IMR-90 (cell line): ENCODE results near the gene TMPRSS7.

Source experiments
- BHLHE40 ChIP-seq: fragments of 150-350 bp; IDR thresholded peaks from 2 replicates; pipeline ENCODE4 v1.6.1; 2016; ENCODE audit warnings: mild to moderate bottlenecking, low read depth, low read length
- CEBPB ChIP-seq: IDR thresholded peaks from 2 replicates; pipeline ENCODE4 v1.6.1; 2012; ENCODE audit warnings: low read depth, low read length, improper control_type of control experiment
- CHD1 ChIP-seq: IDR thresholded peaks from 2 replicates; pipeline ENCODE4 v1.6.1; 2012; ENCODE audit warnings: low read depth, low read length, improper control_type of control experiment
- FOS ChIP-seq: fragments of 150-350 bp; IDR thresholded peaks from 2 replicates; pipeline ENCODE4 v1.6.1; 2016; ENCODE audit warnings: low read depth, low read length
- MAFK ChIP-seq: IDR thresholded peaks from 2 replicates; pipeline ENCODE4 v1.6.1; 2012; ENCODE audit warnings: low read depth, low read length, improper control_type of control experiment
- POLR2A ChIP-seq: IDR thresholded peaks from 2 replicates; pipeline ENCODE4 v1.6.1; 2012; ENCODE audit warnings: mild to moderate bottlenecking, low read depth, low read length
- RCOR1 ChIP-seq: IDR thresholded peaks from 2 replicates; pipeline ENCODE4 v1.6.1; 2012; ENCODE audit warnings: mild to moderate bottlenecking, low read length, improper control_type of control experiment; ENCODE audit not compliant: insufficient replicate concordance
- RFX5 ChIP-seq: IDR thresholded peaks from 2 replicates; pipeline ENCODE4 v1.8.0; 2012; ENCODE audit warnings: low read depth, mild to moderate bottlenecking, low read length, moderate library complexity
- TF ChIP-seq, protein P1 (sequence below): conservative IDR thresholded peaks from 2 replicates; pipeline ENCODE4 v1.5.1; 2012; ENCODE audit warnings: mild to moderate bottlenecking, low read depth, low read length, improper control_type of control experiment
- TF ChIP-seq, protein P2 (sequence below): fragments of 150-350 bp; IDR thresholded peaks from 2 replicates; pipeline ENCODE4 v1.6.1; 2017; ENCODE audit warnings: mild to moderate bottlenecking, antibody characterized with exemption, low read length, low read depth

DNA sequence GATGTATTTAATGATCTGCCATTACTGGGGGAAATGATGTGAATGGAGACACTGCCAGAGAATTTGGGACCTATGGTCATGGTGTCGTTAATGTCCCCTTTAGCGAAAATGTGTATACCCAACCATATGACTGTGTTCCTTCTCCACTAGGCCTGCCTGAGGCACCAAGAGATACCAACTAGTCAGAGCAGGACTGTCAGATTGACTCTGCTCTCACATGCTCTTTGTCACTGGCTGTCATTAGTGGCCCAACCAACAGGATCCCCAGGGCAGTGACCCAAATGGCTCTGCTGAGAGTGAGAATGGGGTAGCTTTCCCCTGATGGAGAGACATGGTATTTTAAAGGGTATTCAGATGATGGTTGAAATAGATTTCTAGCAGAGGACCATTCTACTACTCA lies 33.0 kb upstream of the TMPRSS7 start:
- TF ChIP-seq, protein P1, sequence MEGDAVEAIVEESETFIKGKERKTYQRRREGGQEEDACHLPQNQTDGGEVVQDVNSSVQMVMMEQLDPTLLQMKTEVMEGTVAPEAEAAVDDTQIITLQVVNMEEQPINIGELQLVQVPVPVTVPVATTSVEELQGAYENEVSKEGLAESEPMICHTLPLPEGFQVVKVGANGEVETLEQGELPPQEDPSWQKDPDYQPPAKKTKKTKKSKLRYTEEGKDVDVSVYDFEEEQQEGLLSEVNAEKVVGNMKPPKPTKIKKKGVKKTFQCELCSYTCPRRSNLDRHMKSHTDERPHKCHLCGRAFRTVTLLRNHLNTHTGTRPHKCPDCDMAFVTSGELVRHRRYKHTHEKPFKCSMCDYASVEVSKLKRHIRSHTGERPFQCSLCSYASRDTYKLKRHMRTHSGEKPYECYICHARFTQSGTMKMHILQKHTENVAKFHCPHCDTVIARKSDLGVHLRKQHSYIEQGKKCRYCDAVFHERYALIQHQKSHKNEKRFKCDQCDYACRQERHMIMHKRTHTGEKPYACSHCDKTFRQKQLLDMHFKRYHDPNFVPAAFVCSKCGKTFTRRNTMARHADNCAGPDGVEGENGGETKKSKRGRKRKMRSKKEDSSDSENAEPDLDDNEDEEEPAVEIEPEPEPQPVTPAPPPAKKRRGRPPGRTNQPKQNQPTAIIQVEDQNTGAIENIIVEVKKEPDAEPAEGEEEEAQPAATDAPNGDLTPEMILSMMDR: no peak
- TF ChIP-seq FOS (no peak), POLR2A (no peak), CHD1 (no peak), BHLHE40 (no peak), CEBPB (no peak), RCOR1 (no peak), MAFK (no peak), RFX5 (no peak)
- TF ChIP-seq, protein P2, sequence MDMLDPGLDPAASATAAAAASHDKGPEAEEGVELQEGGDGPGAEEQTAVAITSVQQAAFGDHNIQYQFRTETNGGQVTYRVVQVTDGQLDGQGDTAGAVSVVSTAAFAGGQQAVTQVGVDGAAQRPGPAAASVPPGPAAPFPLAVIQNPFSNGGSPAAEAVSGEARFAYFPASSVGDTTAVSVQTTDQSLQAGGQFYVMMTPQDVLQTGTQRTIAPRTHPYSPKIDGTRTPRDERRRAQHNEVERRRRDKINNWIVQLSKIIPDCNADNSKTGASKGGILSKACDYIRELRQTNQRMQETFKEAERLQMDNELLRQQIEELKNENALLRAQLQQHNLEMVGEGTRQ: no peak
